ENCODE results near the gene TUBE1.

DNA sequence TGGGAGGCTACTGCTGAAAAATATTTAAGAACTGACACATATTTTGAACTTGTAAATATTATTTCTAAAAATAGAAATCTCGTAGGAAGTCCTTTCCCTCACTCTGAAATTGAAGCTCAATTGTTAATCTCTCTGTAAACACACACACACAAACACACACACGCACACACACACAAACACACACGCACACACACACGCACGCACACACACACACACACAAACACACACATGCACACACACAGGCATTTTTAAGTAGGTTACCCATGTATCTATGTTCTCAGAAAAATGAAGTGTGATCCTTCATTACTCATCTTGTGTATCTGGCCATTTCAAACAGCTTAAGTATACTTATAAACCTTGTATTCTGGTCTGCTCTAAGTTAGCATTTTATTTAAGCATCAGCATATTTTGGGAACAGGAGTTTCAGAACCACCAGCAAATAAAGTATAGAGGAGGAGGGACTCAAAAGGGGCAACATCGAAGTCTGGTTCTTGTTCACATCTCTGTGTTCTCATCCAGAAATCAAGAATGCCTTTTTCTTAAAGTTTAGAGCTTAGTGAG lies 21.8 kb downstream of the TUBE1 start:
- TF ChIP-seq EZH2 (IDR thresholded peaks at IDR 0.05; ENCODE audit: insufficient read depth, poor library complexity, severe bottlenecking) (no peak), EZH2phosphoT487 (IDR thresholded peaks at IDR 0.05; ENCODE audit: insufficient read depth, low read depth) (no peak)
